Astrocyte (in vitro differentiated cells and primary cell): ENCODE measurements around the gene SMAD1. TPM values are rescaled to one million over a fixed set of nuclear protein-coding genes. Genes with fewer than 3 reads are reported as not detected.

Source experiments
- DNase-seq: peaks from one replicate; pipeline ENCODE4 v3.0.0-alpha.2; 2010; ENCODE audit warnings: low read depth
- FAIRE-seq: peaks from 2 replicates; lab custom pipeline; 2011; peaks lifted over from hg19 to GRCh38; lab: Jason Lieb, UNC
- H2AFZ ChIP-seq: 2 replicates; pipeline ENCODE4 v1.6.0; 2012; ENCODE audit warnings: low read depth, low read length, inconsistent platforms
- H3K27ac ChIP-seq: 2 replicates; pipeline ENCODE4 v1.5.1; 2011; ENCODE audit warnings: low read depth, low read length, inconsistent platforms
- H3K27me3 ChIP-seq: 2 replicates; pipeline ENCODE4 v1.6.0; 2011; ENCODE audit warnings: low read length, inconsistent platforms; ENCODE audit not compliant: insufficient read depth
- H3K36me3 ChIP-seq: 2 replicates; pipeline ENCODE4 v1.5.1; 2011; ENCODE audit warnings: low read length, inconsistent platforms; ENCODE audit not compliant: insufficient read depth
- H3K4me1 ChIP-seq: 2 replicates; pipeline ENCODE4 v1.5.1; 2011; ENCODE audit warnings: low read length, inconsistent platforms; ENCODE audit not compliant: insufficient read depth
- H3K4me2 ChIP-seq: 2 replicates; pipeline ENCODE4 v1.6.0; 2012; ENCODE audit warnings: low read length, inconsistent platforms
- H3K4me3 ChIP-seq: 2 replicates; pipeline ENCODE4 v1.5.1; 2011; ENCODE audit warnings: low read depth, mild to moderate bottlenecking, low read length, inconsistent platforms; ENCODE audit not compliant: insufficient read depth
- H3K79me2 ChIP-seq: 2 replicates; pipeline ENCODE4 v1.6.0; 2012; ENCODE audit warnings: mild to moderate bottlenecking, low read length, inconsistent platforms; ENCODE audit not compliant: insufficient read depth
- H3K9ac ChIP-seq: 2 replicates; pipeline ENCODE4 v1.6.0; 2012; ENCODE audit warnings: mild to moderate bottlenecking, low read length, inconsistent platforms
- H3K9me3 ChIP-seq: 2 replicates; pipeline ENCODE4 v1.5.1; 2012; ENCODE audit warnings: low read depth, mild to moderate bottlenecking, low read length, inconsistent platforms; ENCODE audit not compliant: insufficient read depth
- H4K20me1 ChIP-seq: 2 replicates; pipeline ENCODE4 v1.6.0; 2012; ENCODE audit warnings: low read length, inconsistent platforms; ENCODE audit not compliant: insufficient read depth
- H3K27ac Mint-ChIP-seq: one replicate; pipeline ENCODE4 v1.8.0; 2021; ENCODE audit warnings: mild to moderate bottlenecking, mixed read lengths; ENCODE audit not compliant: unreplicated experiment
- H3K27me3 Mint-ChIP-seq: one replicate; pipeline ENCODE4 v1.8.0; 2021; ENCODE audit warnings: low read depth, mixed read lengths; ENCODE audit not compliant: unreplicated experiment
- H3K36me3 Mint-ChIP-seq: one replicate; pipeline ENCODE4 v1.8.0; 2021; ENCODE audit warnings: low read depth, mixed read lengths; ENCODE audit not compliant: unreplicated experiment
- H3K4me1 Mint-ChIP-seq: one replicate; pipeline ENCODE4 v1.8.0; 2021; ENCODE audit warnings: low read depth, mixed read lengths; ENCODE audit not compliant: unreplicated experiment
- H3K4me3 Mint-ChIP-seq: one replicate; pipeline ENCODE4 v1.8.0; 2021; ENCODE audit warnings: mild to moderate bottlenecking, moderate library complexity, mixed read lengths; ENCODE audit not compliant: unreplicated experiment
- H3K9me3 Mint-ChIP-seq: one replicate; pipeline ENCODE4 v1.8.0; 2021; ENCODE audit warnings: mild to moderate bottlenecking, mixed read lengths; ENCODE audit not compliant: unreplicated experiment
- EZH2 ChIP-seq: IDR thresholded peaks from 2 replicates; pipeline ENCODE4 v1.6.1; 2012; ENCODE audit warnings: mild to moderate bottlenecking, low read length, inconsistent platforms; ENCODE audit not compliant: insufficient read depth
- total RNA-seq: library from RNA; stranded (reverse); gene quantifications from 2 replicates; pipeline ENCODE4 v1.2.1, GENCODE V29; 2021
- TF ChIP-seq, protein P1 (sequence below): IDR thresholded peaks from 2 replicates; pipeline ENCODE4 v1.5.1; 2011; ENCODE audit warnings: low read depth, mild to moderate bottlenecking, inconsistent platforms, low read length, moderate library complexity; ENCODE audit not compliant: insufficient read depth

The SMAD1 gene
- total RNA-seq, 1 donor from 2014 or later = 29.6 TPM

DNA sequence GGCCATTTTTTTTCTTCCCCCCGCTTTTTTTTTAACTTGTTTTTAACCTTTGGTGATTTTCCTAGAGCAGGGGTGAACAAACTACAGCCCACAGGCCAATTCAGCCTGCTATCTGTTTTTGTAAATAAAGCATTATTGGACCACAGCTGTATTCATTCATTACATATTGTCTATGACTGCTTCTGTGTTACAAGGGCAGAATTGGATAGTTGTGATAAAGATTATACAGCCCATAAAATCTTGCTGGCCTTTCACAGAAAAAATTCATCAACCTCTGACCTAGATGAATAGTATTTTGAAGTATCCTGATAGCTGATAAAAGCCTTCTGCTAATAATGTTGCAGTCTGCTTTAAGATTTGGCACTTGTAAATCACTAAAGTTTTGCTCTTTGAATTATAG lies 63.4 kb downstream of the SMAD1 start:
- H3K4me2 ChIP-seq = peak overlapping the region; percentile 64
- TF ChIP-seq, protein P1, sequence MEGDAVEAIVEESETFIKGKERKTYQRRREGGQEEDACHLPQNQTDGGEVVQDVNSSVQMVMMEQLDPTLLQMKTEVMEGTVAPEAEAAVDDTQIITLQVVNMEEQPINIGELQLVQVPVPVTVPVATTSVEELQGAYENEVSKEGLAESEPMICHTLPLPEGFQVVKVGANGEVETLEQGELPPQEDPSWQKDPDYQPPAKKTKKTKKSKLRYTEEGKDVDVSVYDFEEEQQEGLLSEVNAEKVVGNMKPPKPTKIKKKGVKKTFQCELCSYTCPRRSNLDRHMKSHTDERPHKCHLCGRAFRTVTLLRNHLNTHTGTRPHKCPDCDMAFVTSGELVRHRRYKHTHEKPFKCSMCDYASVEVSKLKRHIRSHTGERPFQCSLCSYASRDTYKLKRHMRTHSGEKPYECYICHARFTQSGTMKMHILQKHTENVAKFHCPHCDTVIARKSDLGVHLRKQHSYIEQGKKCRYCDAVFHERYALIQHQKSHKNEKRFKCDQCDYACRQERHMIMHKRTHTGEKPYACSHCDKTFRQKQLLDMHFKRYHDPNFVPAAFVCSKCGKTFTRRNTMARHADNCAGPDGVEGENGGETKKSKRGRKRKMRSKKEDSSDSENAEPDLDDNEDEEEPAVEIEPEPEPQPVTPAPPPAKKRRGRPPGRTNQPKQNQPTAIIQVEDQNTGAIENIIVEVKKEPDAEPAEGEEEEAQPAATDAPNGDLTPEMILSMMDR = no peak
- TF ChIP-seq EZH2 = no peak
- H3K27me3 ChIP-seq = no peaks in the 10 kb centered on the region
- H3K9ac ChIP-seq = peak overlapping the region; percentile 27
- DNase-seq = no peak
- Mint-ChIP-seq H3K4me3 (no peak overlapping the region), H3K9me3 (no peaks in the 10 kb centered on the region), H3K27me3 (no peaks in the 10 kb centered on the region), H3K36me3 (peaks cover 7% of the 10 kb centered on the region), H3K27ac (peak overlapping the region; percentile 94), H3K4me1 (peaks cover 37% of the 10 kb centered on the region)
- no peak overlapping the region for H2AFZ ChIP-seq
- FAIRE-seq = no peak
- H4K20me1 ChIP-seq = no peaks in the 10 kb centered on the region
- H3K79me2 ChIP-seq = no peaks in the 10 kb centered on the region
- H3K36me3 ChIP-seq = peaks cover 8% of the 10 kb centered on the region
- H3K4me1 ChIP-seq = peaks cover 22% of the 10 kb centered on the region
- H3K4me3 ChIP-seq = no peak overlapping the region
- no peaks in the 10 kb centered on the region for H3K9me3 ChIP-seq
- peak overlapping the region; percentile 67 for H3K27ac ChIP-seq

DNA sequence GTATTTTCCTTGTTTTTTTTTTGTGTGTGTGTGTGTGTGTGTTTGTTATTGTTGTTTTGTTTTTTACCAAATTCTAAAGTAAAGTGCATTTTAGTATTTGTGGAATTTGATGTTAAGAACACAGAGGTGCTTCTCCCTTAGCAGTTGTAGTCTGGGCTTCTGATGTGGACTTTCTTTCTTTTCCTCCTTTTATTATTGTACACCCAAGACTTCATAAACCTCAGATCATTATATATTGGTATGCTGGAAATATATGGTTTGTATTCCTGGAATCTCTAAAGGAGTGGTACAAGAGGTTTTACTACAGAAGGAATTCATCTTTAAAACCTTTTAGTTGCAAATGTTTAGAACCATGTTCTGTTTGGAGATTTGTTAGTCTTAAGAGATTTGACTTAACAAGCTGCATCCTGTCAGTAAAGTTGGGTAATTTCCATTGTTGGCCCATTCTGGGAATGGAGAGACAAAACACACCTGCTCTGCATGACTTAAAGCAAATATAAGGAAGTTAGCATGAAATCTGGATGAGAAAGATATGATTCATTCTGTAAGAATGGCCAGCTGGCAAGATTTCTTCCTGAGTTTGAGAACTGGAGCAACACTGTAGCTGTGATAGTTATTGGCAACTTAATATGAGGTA lies 64.0 kb downstream of the SMAD1 start:
- peak; percentile 88 for FAIRE-seq

More for the DNA sequence above, 64.0 kb downstream of the SMAD1 start:
- H4K20me1 ChIP-seq = no peaks in the 10 kb centered on the region
- no peaks in the 10 kb centered on the region for H3K79me2 ChIP-seq
- DNase-seq = peak; percentile 95
- no peaks in the 10 kb centered on the region for H3K9me3 ChIP-seq
- Mint-ChIP-seq H3K36me3 (peaks cover 9% of the 10 kb centered on the region), H3K27me3 (no peaks in the 10 kb centered on the region), H3K4me3 (peak overlapping the region; percentile 55), H3K9me3 (no peaks in the 10 kb centered on the region), H3K4me1 (peaks cover 35% of the 10 kb centered on the region), H3K27ac (peak overlapping the region; percentile 94)
- peak overlapping the region; percentile 64 for H3K4me2 ChIP-seq
- H3K27me3 ChIP-seq = no peaks in the 10 kb centered on the region
- H3K36me3 ChIP-seq = peaks cover 8% of the 10 kb centered on the region
- H2AFZ ChIP-seq = no peak overlapping the region
- H3K27ac ChIP-seq = peak overlapping the region; percentile 67
- H3K9ac ChIP-seq = peak overlapping the region; percentile 27
- TF ChIP-seq, protein P1 = no peak
- no peak for TF ChIP-seq EZH2
- peaks cover 22% of the 10 kb centered on the region for H3K4me1 ChIP-seq
- peak overlapping the region; percentile 25 for H3K4me3 ChIP-seq
